ENCODE measurements around the gene TARBP2.

DNA sequence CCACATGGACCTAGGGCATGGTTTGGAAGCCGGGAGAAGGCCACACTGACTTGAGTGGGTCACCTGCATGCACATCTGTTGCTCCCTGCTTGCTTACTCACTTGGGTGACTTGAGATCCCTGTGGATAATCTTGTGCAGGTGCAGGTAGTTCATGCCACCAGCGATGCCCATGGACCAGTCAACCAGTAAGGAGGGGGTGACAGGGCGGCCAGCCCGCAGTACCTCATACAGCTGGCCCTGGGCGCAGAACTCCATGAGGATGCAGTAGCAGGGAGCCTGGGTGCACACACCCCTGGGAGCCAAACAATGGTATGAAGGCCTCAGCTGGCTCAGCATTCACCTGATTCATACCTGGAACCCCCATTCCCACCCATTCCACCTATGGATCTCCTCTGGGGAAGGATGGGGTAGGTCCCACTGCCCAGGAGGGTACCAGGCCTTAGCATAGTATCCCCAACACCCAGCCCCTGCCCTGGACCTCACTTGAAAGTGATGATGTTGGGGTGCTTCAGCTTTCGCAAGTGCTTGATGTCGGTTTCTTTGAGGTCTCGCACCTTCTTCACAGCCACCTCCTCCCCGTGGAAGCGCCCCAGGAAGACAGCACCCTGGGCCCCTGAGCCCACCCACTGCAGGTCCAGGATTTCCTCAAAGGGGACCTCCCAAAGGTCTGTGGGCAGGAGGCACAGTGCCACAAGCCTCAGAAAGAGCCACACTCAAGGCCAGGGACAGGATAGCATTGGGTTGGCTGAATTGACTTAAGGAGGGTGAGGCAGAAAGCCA is 14.9 kb upstream of the TARBP2 start:
- TF ChIP-seq CTCF (IDR thresholded peaks at IDR 0.05) (no peak), POLR2A (IDR thresholded peaks at IDR 0.05) (no peak)
